HepG2 (cell line): ENCODE data around the gene NECTIN3. TPM values are rescaled to one million over a fixed set of nuclear protein-coding genes. Genes with fewer than 3 reads are reported as not detected.

Source experiments
- ATAC-seq: fragments of 200-7000 bp; cut with Tn5 transposase; 3 replicates; pipeline ENCODE4 v1.9.1; 2020; ENCODE audit warnings: mild to moderate bottlenecking, moderate library complexity
- BruUV-seq: library from RNA; stranded (reverse); fragments of 400-500 nt; replicated peaks from 2 replicates; lab custom pipeline; 2021; lab: Mats Ljungman, UMichigan
- CTCF ChIA-PET: fragments of 300-600 bp; formaldehyde crosslinking; extraction: SDS; loops from one replicate; lab custom pipeline; 2021; ENCODE audit warnings: low total read pairs, inconsistent platforms, low intra/inter-chr PET ratio; lab: Yijun Ruan, JAX
- POLR2A ChIA-PET: fragments of 350-600 bp; sonication (Branson Sonifier 250); formaldehyde crosslinking; loops from one replicate; lab custom pipeline; 2020; ENCODE audit warnings: antibody characterized with exemption, inconsistent platforms; lab: Yijun Ruan, JAX
- DNase-seq: peaks from one replicate; pipeline ENCODE4 v3.0.0-alpha.2; 2015; ENCODE audit warnings: low spot score
- FAIRE-seq: peaks from 3 replicates; lab custom pipeline; 2011; peaks lifted over from hg19 to GRCh38; lab: Jason Lieb, UNC
- H2AFZ ChIP-seq: one replicate; pipeline ENCODE4 v1.6.1; 2011; ENCODE audit warnings: low read length, inconsistent platforms
- H3K27ac ChIP-seq: fragments of 300-600 bp; 3 replicates; pipeline ENCODE4 v1.8.0; 2011; ENCODE audit warnings: mixed run types, mild to moderate bottlenecking, mixed read lengths, low read length, inconsistent platforms; ENCODE audit not compliant: insufficient read depth; ENCODE audit errors: extremely low read length
- H3K27me3 ChIP-seq, 2 experiments: fragments of 200-600 bp in 1 of 2; 2 replicates in 1 of 2; 3 replicates in 1 of 2; pipeline versions ENCODE4 v1.6.0 to v1.8.0; 2011; ENCODE audit warnings: low read length in 2 of 2, mild to moderate bottlenecking in 2 of 2, moderate library complexity in 2 of 2, inconsistent platforms in 1 of 2; ENCODE audit not compliant: insufficient read depth in 2 of 2, control insufficient read depth in 1 of 2
- H3K36me3 ChIP-seq, 2 experiments: fragments of 200-600 bp in 1 of 2; replicated peaks in 1 of 2; 2 replicates in 1 of 2; 3 replicates in 1 of 2; pipeline versions ENCODE4 v1.5.1 to v1.8.0; 2011; ENCODE audit warnings: low read length in 2 of 2, inconsistent platforms in 1 of 2; ENCODE audit not compliant: insufficient read depth in 2 of 2, control insufficient read depth in 1 of 2
- H3K4me1 ChIP-seq: 2 replicates; pipeline ENCODE4 v1.5.1; 2012; ENCODE audit warnings: low read length, inconsistent platforms; ENCODE audit not compliant: insufficient read depth
- H3K4me2 ChIP-seq: 2 replicates; pipeline ENCODE4 v1.6.0; 2011; ENCODE audit warnings: low read depth, low read length, inconsistent platforms
- H3K4me3 ChIP-seq, 3 experiments: fragments of 200-600 bp in 1 of 3; sonication (generic), shearing (Covaris generic) in 1 of 3; replicated peaks in 1 of 3; 2 replicates each; pipeline ENCODE4 v1.5.1; 2011 to 2016; ENCODE audit warnings: low read length in 3 of 3, inconsistent platforms in 2 of 3, low read depth in 2 of 3, mild to moderate bottlenecking in 2 of 3, control low read depth in 1 of 3, mixed read lengths in 1 of 3; ENCODE audit not compliant: insufficient read depth in 1 of 3
- H3K79me2 ChIP-seq: one replicate; pipeline ENCODE4 v1.6.1; 2011; ENCODE audit warnings: low read length, inconsistent platforms; ENCODE audit not compliant: insufficient read depth
- H3K9ac ChIP-seq: 2 replicates; pipeline ENCODE4 v1.6.0; 2011; ENCODE audit warnings: mild to moderate bottlenecking, low read depth, low read length, inconsistent platforms; ENCODE audit not compliant: insufficient read depth
- H3K9me3 ChIP-seq: 2 replicates; pipeline ENCODE4 v1.5.1; 2012; ENCODE audit warnings: mild to moderate bottlenecking, low read length
- H4K20me1 ChIP-seq: 2 replicates; pipeline ENCODE4 v1.6.0; 2011; ENCODE audit warnings: inconsistent platforms, mild to moderate bottlenecking, low read length, moderate library complexity; ENCODE audit not compliant: insufficient read depth
- DNMT1 ChIP-seq: sonication (generic); formaldehyde crosslinking; IDR thresholded peaks from 2 replicates; pipeline ENCODE4 v1.5.1; 2020; ENCODE audit warnings: mild to moderate bottlenecking, missing genetic modification reagents
- HMGA1 ChIP-seq: sonication (generic); formaldehyde crosslinking; conservative IDR thresholded peaks from 2 replicates; pipeline ENCODE4 v1.4.0; 2020; ENCODE audit warnings: missing genetic modification reagents
- NR2F6 ChIP-seq, 2 experiments: IDR thresholded peaks; 2 replicates each; pipeline ENCODE4 v1.6.1; 2016; ENCODE audit warnings: antibody characterized with exemption in 1 of 2, mild to moderate bottlenecking in 1 of 2
- POLR2AphosphoS2 ChIP-seq: IDR thresholded peaks from 2 replicates; pipeline ENCODE4 v1.6.1; 2011; ENCODE audit warnings: low read depth, low read length, improper control_type of control experiment
- REPIN1 ChIP-seq: sonication (generic); formaldehyde crosslinking; IDR thresholded peaks from 2 replicates; pipeline ENCODE4 v1.8.0; 2022; ENCODE audit warnings: missing genetic modification reagents, low read depth, mild to moderate bottlenecking, borderline replicate concordance
- SIN3B ChIP-seq: fragments of 150-350 bp; IDR thresholded peaks from 2 replicates; pipeline ENCODE4 v1.6.1; 2014; ENCODE audit warnings: low read length
- SMAD1 ChIP-seq: sonication (generic); formaldehyde crosslinking; IDR thresholded peaks from 2 replicates; pipeline ENCODE4 v1.4.0; 2020; ENCODE audit warnings: missing genetic modification reagents, low read depth, mild to moderate bottlenecking, borderline replicate concordance
- SOX13 ChIP-seq, 3 experiments: fragments of 450-650 bp in 1 of 3; sonication (generic) in 1 of 3; formaldehyde crosslinking in 1 of 3; IDR thresholded peaks in 2 of 3; conservative IDR thresholded peaks in 1 of 3; 2 replicates each; pipeline versions ENCODE4 v1.5.0 to v1.6.1; 2016 to 2020; ENCODE audit warnings: antibody characterized with exemption in 1 of 3, mild to moderate bottlenecking in 1 of 3, missing compliant biosample characterization in 1 of 3, missing genetic modification reagents in 1 of 3, moderate library complexity in 1 of 3
- STAG1 ChIP-seq: sonication (generic); formaldehyde crosslinking; IDR thresholded peaks from 2 replicates; pipeline ENCODE4 v1.4.0; 2020; ENCODE audit warnings: missing genetic modification reagents
- THAP7 ChIP-seq: sonication (generic); formaldehyde crosslinking; IDR thresholded peaks from 2 replicates; pipeline ENCODE4 v1.8.1; 2023; ENCODE audit warnings: mild to moderate bottlenecking, missing genetic modification reagents
- ZBTB37 ChIP-seq: sonication (generic); formaldehyde crosslinking; IDR thresholded peaks from 2 replicates; pipeline ENCODE4 v1.4.0; 2020; ENCODE audit warnings: mild to moderate bottlenecking, missing genetic modification reagents
- ZBTB38 ChIP-seq: sonication (generic); formaldehyde crosslinking; IDR thresholded peaks from 2 replicates; pipeline ENCODE4 v1.5.1; 2020; ENCODE audit warnings: mild to moderate bottlenecking, missing genetic modification reagents
- ZFP90 ChIP-seq: sonication (generic); formaldehyde crosslinking; IDR thresholded peaks from 2 replicates; pipeline ENCODE4 v1.8.0; 2022; ENCODE audit warnings: missing genetic modification reagents, mild to moderate bottlenecking, inconsistent platforms, borderline replicate concordance
- ZNF256 ChIP-seq: sonication (generic); formaldehyde crosslinking; conservative IDR thresholded peaks from 2 replicates; pipeline ENCODE4 v1.4.0; 2020; ENCODE audit warnings: missing genetic modification reagents
- ZNF34 ChIP-seq: sonication (generic); formaldehyde crosslinking; IDR thresholded peaks from 2 replicates; pipeline ENCODE4 v1.4.0; 2020; ENCODE audit warnings: mild to moderate bottlenecking, missing genetic modification reagents, borderline replicate concordance
- ZNF446 ChIP-seq: sonication (generic); formaldehyde crosslinking; IDR thresholded peaks from 2 replicates; pipeline ENCODE4 v1.5.0; 2020; ENCODE audit warnings: mild to moderate bottlenecking, missing genetic modification reagents
- ZNF792 ChIP-seq: IDR thresholded peaks from 2 replicates; pipeline ENCODE4 v1.6.1; 2016
- WGBS: methylation state at CpG from one replicate; pipeline ENCODE4 v1.1.6; 2017; ENCODE audit warnings: low lambda C conversion rate; 5-methylcytosine and 5-hydroxymethylcytosine counted together
- in situ Hi-C: cut with HindIII; loops from 2 replicates; pipeline ENCODE4 v1.10.0; 2017; ENCODE audit warnings: low pct_unique_long_range_greater_than_20kb; ENCODE audit not compliant: extremely low pct_ligation_motif_present
- intact Hi-C: fragments of 100-400 bp; cut with micrococcal nuclease; formaldehyde crosslinking; loops from one replicate; pipeline ENCODE4 v1.10.0; 2022; ENCODE audit not compliant: unreplicated experiment
- polyA plus RNA-seq, 8 experiments: library from polyadenylated mRNA; depleted of rRNA in 3 of 8; stranded (reverse) in 7 of 8; unstranded in 1 of 8; fragments of >200 nt; fragmentation: Illumina TruSeq in 4 of 8; extraction: Trizol in 4 of 8; gene quantifications; 2 replicates each; pipeline versions ENCODE4 v1.2.1 to v1.2.3, GENCODE V29; 2011 to 2016; ENCODE audit warnings: low read depth in 4 of 8, missing spikeins in 1 of 8, mixed read lengths in 1 of 8; ENCODE audit not compliant: insufficient read depth in 1 of 8
- total RNA-seq, 5 experiments: library from RNA; depleted of rRNA; stranded (reverse); fragments of >200 nt; fragmentation: Illumina TruSeq; extraction: Trizol; gene quantifications; 2 replicates each; pipeline ENCODE4 v1.2.3, GENCODE V29; 2016; ENCODE audit warnings: low read depth in 1 of 5

NECTIN3 gene
- total and polyA plus RNA-seq, 2 of the 13 experiments (the other 11 are each of a cell fraction or from before 2014, with no cell fraction given) = 10.4 to 45.1 TPM

- no peak for ATAC-seq
- H3K36me3 ChIP-seq = peaks cover 0 to 9% of the 10 kb centered on the region in 2 experiments; a peak in 1 of 5 replicates
- intact Hi-C loops = no loop called here
- H3K79me2 ChIP-seq = no peaks in the 10 kb centered on the region
- H4K20me1 ChIP-seq = no peaks in the 10 kb centered on the region
- CTCF ChIA-PET = no interaction called here
- no peaks in the 10 kb centered on the region; a peak in 1 of 5 replicates for H3K27me3 ChIP-seq
- in situ Hi-C loops = no loop called here
- no peak for FAIRE-seq
- no peak overlapping the region for H2AFZ ChIP-seq
- 95% methylated on average over 2 of the region's 2 CpGs for WGBS
- POLR2A ChIA-PET = no interaction called here
- no peak for TF ChIP-seq REPIN1 (CRISPR knock-in tag)
- TF ChIP-seq SOX13 (IDR thresholded peaks at IDR 0.05) = no peak
- no peak for TF ChIP-seq SOX13 (CRISPR knock-in tag; conservative IDR thresholded peaks at IDR 0.05 in 1 of 2, IDR thresholded peaks at IDR 0.05 in 1 of 2)
- TF ChIP-seq SMAD1 (CRISPR knock-in tag) = no peak
- TF ChIP-seq ZNF256 (CRISPR knock-in tag) = no peak
- TF ChIP-seq ZNF792 (CRISPR knock-in tag) = no peak
- TF ChIP-seq ZFP90 = no peak
- TF ChIP-seq HMGA1 = no peak
- no peak for TF ChIP-seq SIN3B
- no peak for TF ChIP-seq ZNF446 (CRISPR knock-in tag)
- TF ChIP-seq DNMT1 (CRISPR knock-in tag) = no peak
- DNase-seq = no peak
- H3K9ac ChIP-seq = no peak overlapping the region
- no peak overlapping the region for H3K4me3 ChIP-seq
- no TSS peak for BruUV-seq
- H3K4me1 ChIP-seq = no peaks in the 10 kb centered on the region
- H3K9me3 ChIP-seq = no peaks in the 10 kb centered on the region
- no peak overlapping the region for H3K4me2 ChIP-seq
- H3K27ac ChIP-seq = no peak overlapping the region
These were observed 118.9 kb downstream of the NECTIN3 start for GRCh38 chr3:111190518-111190917.

GRCh38 chr3:111193472-111193871, 121.9 kb downstream of the NECTIN3 start:
- Histone ChIP-seq H3K27ac (no peak overlapping the region), H3K9ac (no peak overlapping the region), H2AFZ (no peak overlapping the region), H3K4me1 (no peaks in the 10 kb centered on the region), H3K36me3 (peaks cover 0 to 6% of the 10 kb centered on the region in 2 experiments; a peak in 2 of 5 replicates), H3K4me3 (no peak overlapping the region), H4K20me1 (no peaks in the 10 kb centered on the region), H3K79me2 (no peaks in the 10 kb centered on the region), H3K4me2 (no peak overlapping the region), H3K9me3 (no peaks in the 10 kb centered on the region), H3K27me3 (no peaks in the 10 kb centered on the region)
- ATAC-seq (no peak), DNase-seq (no peak), FAIRE-seq (no peak)
- BruUV-seq = no TSS peak
- CTCF ChIA-PET = no interaction called here
- in situ Hi-C loops (no loop called here), intact Hi-C loops (no loop called here)
- WGBS = 95% methylated on average over 3 of the region's 3 CpGs
- POLR2A ChIA-PET = no interaction called here
- no peak for TF ChIP-seq POLR2AphosphoS2
- TF ChIP-seq NR2F6 (IDR thresholded peaks at IDR 0.05) = no peak
- TF ChIP-seq NR2F6 (CRISPR knock-in tag; IDR thresholded peaks at IDR 0.05) = no peak
- TF ChIP-seq ZNF34 = no peak
- TF ChIP-seq THAP7 (CRISPR knock-in tag) = no peak
- no peak for TF ChIP-seq STAG1 (CRISPR knock-in tag)
- TF ChIP-seq ZBTB37 (CRISPR knock-in tag) = no peak
- no peak for TF ChIP-seq ZBTB38
